Heart left ventricle (tissue), 16 donors: ENCODE measurements around the gene MC1R. TPM values are rescaled to one million over a fixed set of nuclear protein-coding genes. Genes with fewer than 3 reads are reported as not detected.
A peak's percentile ranks its signal among the peaks of the same experiment; 100 is the strongest.

ENCODE experiments used
- ATAC-seq, 4 donors: fragments of 200-7000 bp; cut with Tn5 transposase; one replicate each; pipeline ENCODE4 v1.9.1; 2020 to 2022; ENCODE audit warnings: moderate library complexity in 4 of 4, mild to moderate bottlenecking in 3 of 4, moderate number of reproducible peaks in 1 of 4
- DNase-seq, 5 donors: peaks; one replicate each; pipeline ENCODE4 v3.0.0-alpha.2; 2020
- H3K27ac ChIP-seq, 12 donors: fragments of 200-600 bp; sonication (generic) in 4 of 12; one replicate each; pipeline versions ENCODE4 v1.5.0 to v1.8.0; 2016 to 2022; ENCODE audit warnings: mild to moderate bottlenecking in 2 of 12
- H3K27me3 ChIP-seq, 9 donors: fragments of 200-600 bp; sonication (generic) in 2 of 9; one replicate each; pipeline versions ENCODE4 v1.5.1 to v1.8.0; 2016 to 2022; ENCODE audit warnings: mild to moderate bottlenecking in 3 of 9
- H3K36me3 ChIP-seq, 9 donors: fragments of 200-600 bp; sonication (generic) in 2 of 9; one replicate each; pipeline versions ENCODE4 v1.5.0 to v1.8.0; 2018 to 2022; ENCODE audit warnings: mild to moderate bottlenecking in 2 of 9
- H3K4me1 ChIP-seq, 12 donors: fragments of 200-600 bp; sonication (generic) in 4 of 12; one replicate each; pipeline versions ENCODE4 v1.5.0 to v1.8.0; 2016 to 2022; ENCODE audit warnings: mild to moderate bottlenecking in 3 of 12
- H3K4me3 ChIP-seq, 12 donors: fragments of 200-600 bp; sonication (generic) in 4 of 12; one replicate each; pipeline versions ENCODE4 v1.5.0 to v1.8.0; 2017 to 2022; ENCODE audit warnings: mild to moderate bottlenecking in 9 of 12, moderate library complexity in 4 of 12
- H3K9me3 ChIP-seq, 12 donors: fragments of 200-600 bp; sonication (generic) in 4 of 12; one replicate each; pipeline versions ENCODE4 v1.5.0 to v1.8.0; 2016 to 2022; ENCODE audit warnings: mild to moderate bottlenecking in 1 of 12
- POLR2A ChIP-seq, 2 donors: fragments of 450-650 bp; IDR thresholded peaks; one replicate each; pipeline ENCODE4 v1.6.1; 2017; ENCODE audit warnings: antibody characterized with exemption in 2 of 2, mild to moderate bottlenecking in 2 of 2, moderate library complexity in 2 of 2
- WGBS, 4 donors: extraction: QIAGEN DNeasy Blood & Tissue Kit in 2 of 4; methylation state at CpG; one replicate each; pipeline versions ENCODE4 v1.1.5 to v1.1.7; 2013 to 2018; 5-methylcytosine and 5-hydroxymethylcytosine counted together
- intact Hi-C, 10 donors: fragments of 100-400 bp; cut with DNase I; formaldehyde crosslinking; loops; one replicate each; pipeline versions ENCODE4 v1.11.1 to v1.14.2; 2022
- polyA plus RNA-seq, 2 donors: library from polyadenylated mRNA; stranded (reverse); fragments of 200-250 nt; gene quantifications; one replicate each; pipeline ENCODE4 v1.2.3, GENCODE V29; 2013
- total RNA-seq, 9 donors: library from RNA; depleted of rRNA in 2 of 9; stranded (reverse); fragments of >200 nt in 2 of 9; fragmentation: NEBNext Ultra II Directional in 3 of 9; extraction: Animal tissue kit (Norgen Biotek cat#: 25700) in 3 of 9; gene quantifications; one replicate each; pipeline versions ENCODE4 v1.1.0 to v1.2.4, GENCODE V29; 2016 to 2023
- TF ChIP-seq, protein P1 (sequence below), 12 donors: fragments of 200-600 bp; sonication (generic) in 4 of 12; IDR thresholded peaks; one replicate each; pipeline versions ENCODE4 v1.5.0 to v1.8.0; 2018 to 2022; ENCODE audit warnings: antibody characterized with exemption in 12 of 12, mild to moderate bottlenecking in 5 of 12
- donor health status: ischemic (EF 13 %, LVEDD 7.1; RV severe dilation, severe dysfunction).
- donor health status: healthy with polysubstance abuse.
- donor health status: DM: no; HTN: yes; CAD: no.
- donor health status: DM: no; HTN: no; CAD: no.
- donor health status: ischemic (EF 25% LVEDD 6.9; RV normal size, moderate dysfunction).
- donor health status: ischemic (EF 25% LVEDD 5.7; RV mildly dilated, moderate dysfunction).
- donor health status: healthy.
- donor health status: DM: yes; HTN: yes; CAD: no.
- donor health status: ischemic (EF 35%, LVEDD 5.7; RV mildly dilated, moderate dysfunction).
- donor health status: nonischemic (EF 11% LVEDD 7.7; RV severe dilation, severe dysfunction).
- donor health status: DM: yes; HTN: yes; CAD: no.
- donor health status: PGD.
- donor health status: ischemic (EF 29% LVEDD 5.4; RV normal size, mild dysfunction).
- donor health status: nonischemic (EF 23%, LVEDD 6.1; RV moderate dilation, normal function).

MC1R gene
- total and polyA plus RNA-seq, 11 donors: 0.42 to 2.1 (median 1.3) TPM

DNA sequence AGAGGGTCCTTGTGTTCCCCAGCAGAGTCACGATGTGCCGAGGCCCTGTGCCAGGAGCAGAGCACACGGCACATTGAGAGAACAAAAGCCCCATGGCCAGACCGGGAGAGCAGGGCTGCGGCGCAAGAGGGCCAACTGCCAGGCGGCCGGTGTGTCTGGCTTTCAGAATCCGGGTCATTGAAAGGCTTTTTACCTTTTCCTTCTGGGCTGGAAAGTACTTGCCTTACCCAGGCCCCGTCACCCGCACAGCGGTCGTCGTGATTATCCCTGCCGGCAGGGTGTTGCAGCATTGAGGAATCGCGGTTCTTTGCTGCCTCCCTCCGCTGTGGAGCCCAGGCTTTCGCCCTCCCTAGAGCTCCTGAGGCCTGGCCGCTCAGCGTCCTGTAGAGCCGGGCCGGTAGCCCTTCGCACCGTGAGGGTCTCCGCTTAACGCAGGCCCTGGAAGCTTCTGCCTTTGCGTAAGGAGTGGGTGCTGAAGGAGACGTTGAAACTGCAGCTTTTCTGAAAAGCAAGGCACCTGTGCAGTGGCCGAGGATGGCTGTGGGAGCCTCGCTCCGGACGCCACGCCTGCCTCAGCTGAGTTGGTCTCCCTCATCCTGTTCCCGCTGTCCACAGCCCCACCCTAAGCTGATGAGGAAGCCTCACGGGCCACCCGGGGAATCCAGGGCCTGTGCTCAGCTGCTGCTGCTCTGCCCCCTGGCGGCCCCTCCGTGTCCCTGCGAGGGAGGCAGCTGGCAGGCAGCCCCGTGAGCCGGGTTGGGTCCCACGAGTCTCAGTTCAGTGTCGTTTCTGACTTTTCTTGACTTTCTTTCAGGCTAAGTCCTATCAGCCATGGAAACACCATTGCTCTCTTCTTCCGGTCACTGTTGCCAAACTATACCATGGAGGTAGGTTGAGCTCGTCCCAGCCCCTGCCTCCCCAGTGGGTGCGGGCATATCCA is 8.6 kb upstream of the MC1R start:
- peaks cover 0 to 59% (median 53%) of the 10 kb centered on the region in 9 donors for H3K36me3 ChIP-seq
- intact Hi-C loops: no loop called here
- no peaks in the 10 kb centered on the region for H3K27me3 ChIP-seq
- H3K4me1 ChIP-seq: peaks cover 0 to 12% (median 8%) of the 10 kb centered on the region in 12 donors
- 51 to 65% (median 60%) methylated on average over 35 to 47 of the region's 47 CpGs for WGBS, 4 donors
- TF ChIP-seq POLR2A (IDR thresholded peaks at IDR 0.05): no peak
- TF ChIP-seq, protein P1, sequence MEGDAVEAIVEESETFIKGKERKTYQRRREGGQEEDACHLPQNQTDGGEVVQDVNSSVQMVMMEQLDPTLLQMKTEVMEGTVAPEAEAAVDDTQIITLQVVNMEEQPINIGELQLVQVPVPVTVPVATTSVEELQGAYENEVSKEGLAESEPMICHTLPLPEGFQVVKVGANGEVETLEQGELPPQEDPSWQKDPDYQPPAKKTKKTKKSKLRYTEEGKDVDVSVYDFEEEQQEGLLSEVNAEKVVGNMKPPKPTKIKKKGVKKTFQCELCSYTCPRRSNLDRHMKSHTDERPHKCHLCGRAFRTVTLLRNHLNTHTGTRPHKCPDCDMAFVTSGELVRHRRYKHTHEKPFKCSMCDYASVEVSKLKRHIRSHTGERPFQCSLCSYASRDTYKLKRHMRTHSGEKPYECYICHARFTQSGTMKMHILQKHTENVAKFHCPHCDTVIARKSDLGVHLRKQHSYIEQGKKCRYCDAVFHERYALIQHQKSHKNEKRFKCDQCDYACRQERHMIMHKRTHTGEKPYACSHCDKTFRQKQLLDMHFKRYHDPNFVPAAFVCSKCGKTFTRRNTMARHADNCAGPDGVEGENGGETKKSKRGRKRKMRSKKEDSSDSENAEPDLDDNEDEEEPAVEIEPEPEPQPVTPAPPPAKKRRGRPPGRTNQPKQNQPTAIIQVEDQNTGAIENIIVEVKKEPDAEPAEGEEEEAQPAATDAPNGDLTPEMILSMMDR (IDR thresholded peaks at IDR 0.05): peak; percentile 81 to 97 (median 91)
- DNase-seq (peak; percentile 80 to 91 (median 84)), ATAC-seq (peak; percentile 75 to 91 (median 84))
- H3K4me3 ChIP-seq: no peak overlapping the region
- H3K9me3 ChIP-seq: no peaks in the 10 kb centered on the region
- H3K27ac ChIP-seq: peak overlapping the region in 5 of 12 donors; percentile 8 to 39 (median 12)

DNA sequence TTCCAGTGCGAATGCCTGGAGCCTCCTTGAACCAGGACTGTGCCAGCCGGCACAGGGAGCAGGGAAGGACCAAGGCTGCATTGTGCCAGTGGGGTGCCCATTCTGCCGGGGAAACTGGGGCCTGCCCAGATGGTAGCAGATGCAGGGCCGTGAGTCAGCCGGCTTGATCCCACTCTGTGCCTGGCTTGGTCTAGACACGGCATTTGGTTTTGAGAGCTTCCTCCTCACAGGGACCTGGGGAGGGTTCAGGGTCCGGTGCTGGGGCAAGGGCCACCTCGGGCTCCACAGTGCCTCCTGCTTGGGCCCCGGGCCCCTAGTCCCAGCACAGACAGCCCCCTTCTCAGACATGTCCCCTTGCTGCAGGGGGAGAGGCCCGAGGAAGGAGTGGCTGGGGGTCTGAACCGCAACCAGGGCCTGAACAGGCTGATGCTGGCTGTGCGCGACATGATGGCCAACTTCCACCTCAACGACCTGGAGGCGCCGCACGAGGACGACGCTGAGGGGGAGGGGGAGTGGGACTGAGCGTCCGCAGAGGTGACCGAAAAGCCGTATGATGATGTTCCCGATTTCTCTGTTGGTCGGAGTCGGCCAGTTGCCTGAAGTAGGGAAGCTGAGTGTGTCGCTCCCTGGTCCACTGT is 7.8 kb upstream of the MC1R start:
- H3K27ac ChIP-seq: peak overlapping the region in 2 of 12 donors; percentile 8 to 31
- DNase-seq (no peak), ATAC-seq (peak in 3 of 4 donors; percentile 2 to 3 (median 2))
- WGBS, 4 donors: 92 to 94% (median 93%) methylated on average over 22 to 27 of the region's 27 CpGs
- peaks cover 0 to 12% (median 8%) of the 10 kb centered on the region in 12 donors for H3K4me1 ChIP-seq
- peaks cover 0 to 51% (median 45%) of the 10 kb centered on the region in 9 donors for H3K36me3 ChIP-seq
- no peak overlapping the region for H3K4me3 ChIP-seq
- TF ChIP-seq, protein P1 (IDR thresholded peaks at IDR 0.05): no peak
- TF ChIP-seq POLR2A (IDR thresholded peaks at IDR 0.05): no peak
- no peaks in the 10 kb centered on the region for H3K27me3 ChIP-seq
- intact Hi-C loops: no loop called here
- no peaks in the 10 kb centered on the region for H3K9me3 ChIP-seq

DNA sequence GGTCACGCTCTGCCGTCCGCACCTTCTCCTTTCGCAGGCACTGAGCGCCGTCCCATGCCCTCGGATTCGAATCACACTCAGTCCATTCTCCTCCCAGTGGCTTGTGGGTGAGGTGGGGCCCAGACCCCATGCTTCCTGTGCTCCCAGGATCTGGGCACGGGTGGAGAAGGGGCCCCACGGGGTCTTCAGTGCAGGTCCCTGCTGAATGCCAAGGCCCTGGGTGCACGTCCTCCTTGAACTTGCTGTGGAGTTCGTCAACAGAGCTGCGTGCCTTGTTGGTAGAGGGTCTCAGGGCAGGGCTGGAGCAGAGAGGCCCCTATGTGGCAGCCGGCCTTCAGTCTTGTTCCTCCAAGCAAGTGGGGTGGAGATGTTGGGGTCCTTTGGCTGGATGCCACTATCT is 7.3 kb upstream of the MC1R start:
- Histone ChIP-seq H3K27me3 (no peaks in the 10 kb centered on the region), H3K9me3 (no peaks in the 10 kb centered on the region), H3K36me3 (peaks cover 0 to 46% (median 40%) of the 10 kb centered on the region in 9 donors), H3K27ac (no peak overlapping the region), H3K4me1 (peaks cover 0 to 12% (median 8%) of the 10 kb centered on the region in 12 donors), H3K4me3 (no peak overlapping the region)
- ATAC-seq: no peak
- no peak for TF ChIP-seq POLR2A (IDR thresholded peaks at IDR 0.05)
- TF ChIP-seq, protein P1 (IDR thresholded peaks at IDR 0.05): no peak
- DNase-seq: no peak
- intact Hi-C loops: no loop called here
- WGBS, 4 donors: 90 to 97% (median 94%) methylated on average over 14 of the region's 14 CpGs

DNA sequence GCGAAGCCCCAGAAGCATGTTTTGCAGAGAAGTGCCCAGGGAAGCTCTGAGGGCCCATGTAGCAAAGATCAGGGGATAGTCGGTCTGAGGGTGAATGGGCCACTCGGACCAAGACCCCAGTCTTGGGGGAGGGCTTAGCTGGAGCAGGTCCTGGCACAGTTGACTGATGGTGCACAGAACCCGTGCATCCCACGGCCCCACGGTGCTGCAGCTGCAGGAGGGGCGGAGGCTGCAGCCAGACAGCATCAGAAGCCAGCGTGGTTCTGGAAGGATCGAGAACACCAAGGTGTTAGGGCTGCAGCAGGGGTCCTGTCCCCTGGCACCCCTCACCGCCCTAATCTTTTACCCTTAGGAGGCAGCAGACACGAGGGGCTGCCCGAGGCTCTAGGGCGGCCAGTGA is 6.5 kb upstream of the MC1R start:
- TF ChIP-seq POLR2A (IDR thresholded peaks at IDR 0.05): no peak
- TF ChIP-seq, protein P1 (IDR thresholded peaks at IDR 0.05): no peak
- DNase-seq (no peak), ATAC-seq (no peak)
- intact Hi-C loops: no loop called here
- peaks cover 0 to 12% (median 8%) of the 10 kb centered on the region in 12 donors for H3K4me1 ChIP-seq
- H3K27me3 ChIP-seq: no peaks in the 10 kb centered on the region
- H3K4me3 ChIP-seq: no peak overlapping the region
- H3K9me3 ChIP-seq: no peaks in the 10 kb centered on the region
- H3K27ac ChIP-seq: no peak overlapping the region
- H3K36me3 ChIP-seq: peaks cover 0 to 39% (median 32%) of the 10 kb centered on the region in 9 donors
- WGBS, 4 donors: 75 to 96% (median 91%) methylated on average over 6 to 13 of the region's 13 CpGs
